WTC11 (cell line): Measurements from ENCODE around the gene INPP5A. TPM values are rescaled to one million over a fixed set of nuclear protein-coding genes. Genes with fewer than 3 reads are reported as not detected.

ENCODE experiments used
- ATAC-seq: fragments of 200-7000 bp; cut with Tn5 transposase; 2 replicates; pipeline ENCODE4 v1.10.0; 2021; ENCODE audit warnings: mild to moderate bottlenecking, moderate library complexity
- CTCF ChIA-PET: fragments of 300-600 bp; sonication (Branson Sonifier 250); formaldehyde crosslinking; loops from one replicate; lab custom pipeline; 2021; ENCODE audit warnings: antibody characterized with exemption; lab: Charles Lee
- POLR2A ChIA-PET: fragments of 350-600 bp; sonication (Branson Sonifier 250); formaldehyde crosslinking; loops from one replicate; lab custom pipeline; 2021; ENCODE audit warnings: antibody characterized with exemption; lab: Charles Lee
- DNase-seq: peaks from one replicate; pipeline ENCODE4 v3.0.0; 2021; ENCODE audit warnings: low spot score
- H3K27ac Mint-ChIP-seq: 2 replicates; pipeline ENCODE4 v1.8.0; 2021; ENCODE audit warnings: mixed read lengths
- H3K27me3 Mint-ChIP-seq: 2 replicates; pipeline ENCODE4 v1.8.0; 2021; ENCODE audit warnings: low read depth, mild to moderate bottlenecking, moderate library complexity, mixed read lengths
- H3K36me3 Mint-ChIP-seq: 2 replicates; pipeline ENCODE4 v1.8.0; 2021; ENCODE audit warnings: mixed read lengths
- H3K4me1 Mint-ChIP-seq: 2 replicates; pipeline ENCODE4 v1.8.0; 2022; ENCODE audit warnings: mixed read lengths
- H3K4me3 Mint-ChIP-seq: 2 replicates; pipeline ENCODE4 v1.8.0; 2021; ENCODE audit warnings: mild to moderate bottlenecking, moderate library complexity, mixed read lengths
- H3K9me3 Mint-ChIP-seq: 2 replicates; pipeline ENCODE4 v1.8.0; 2021; ENCODE audit warnings: mixed read lengths
- AR ChIP-seq: fragments of 250-450 bp; sonication (Bioruptor Pico); IDR thresholded peaks from 2 replicates; pipeline ENCODE4 v1.9.0; 2021; ENCODE audit warnings: mild to moderate bottlenecking
- ATF3 ChIP-seq: sonication (generic); formaldehyde crosslinking; conservative IDR thresholded peaks from 2 replicates; pipeline ENCODE4 v1.8.1; 2022; ENCODE audit warnings: mild to moderate bottlenecking, missing genetic modification reagents
- E2F4 ChIP-seq: sonication (generic); formaldehyde crosslinking; IDR thresholded peaks from 2 replicates; pipeline ENCODE4 v1.8.1; 2022; ENCODE audit warnings: low read depth, mild to moderate bottlenecking, moderate library complexity, missing genetic modification reagents, borderline replicate concordance
- E2F5 ChIP-seq: sonication (generic); formaldehyde crosslinking; IDR thresholded peaks from 2 replicates; pipeline ENCODE4 v1.8.1; 2022; ENCODE audit warnings: mild to moderate bottlenecking, moderate library complexity, missing genetic modification reagents
- FOXJ3 ChIP-seq: sonication (generic); formaldehyde crosslinking; IDR thresholded peaks from 2 replicates; pipeline ENCODE4 v1.9.0; 2021; ENCODE audit warnings: missing genetic modification reagents, mild to moderate bottlenecking, borderline replicate concordance
- FOXP1 ChIP-seq: sonication (generic); formaldehyde crosslinking; IDR thresholded peaks from 2 replicates; pipeline ENCODE4 v1.8.0; 2022; ENCODE audit warnings: missing genetic modification reagents, mild to moderate bottlenecking, moderate library complexity, borderline replicate concordance
- HMGA2 ChIP-seq: fragments of 250-450 bp; sonication (Bioruptor Pico); IDR thresholded peaks from 2 replicates; pipeline ENCODE4 v1.4.0; 2021; ENCODE audit warnings: mild to moderate bottlenecking, moderate library complexity
- IRF1 ChIP-seq: sonication (generic); formaldehyde crosslinking; IDR thresholded peaks from 2 replicates; pipeline ENCODE4 v1.8.0; 2023; ENCODE audit warnings: missing genetic modification reagents
- IRF2 ChIP-seq: sonication (generic); formaldehyde crosslinking; IDR thresholded peaks from 2 replicates; pipeline ENCODE4 v1.8.0; 2022; ENCODE audit warnings: low read depth, missing genetic modification reagents, borderline replicate concordance
- JAZF1 ChIP-seq: fragments of 250-450 bp; sonication (Bioruptor Pico); IDR thresholded peaks from 2 replicates; pipeline ENCODE4 v1.9.0; 2021; ENCODE audit warnings: moderate library complexity, mild to moderate bottlenecking, inconsistent platforms
- MAX ChIP-seq: sonication (generic); formaldehyde crosslinking; IDR thresholded peaks from 2 replicates; pipeline ENCODE4 v1.8.0; 2022; ENCODE audit warnings: mild to moderate bottlenecking, missing genetic modification reagents
- MLX ChIP-seq: sonication (generic); formaldehyde crosslinking; IDR thresholded peaks from 2 replicates; pipeline ENCODE4 v1.8.1; 2023; ENCODE audit warnings: mild to moderate bottlenecking, missing genetic modification reagents, moderate library complexity
- NR3C1 ChIP-seq: sonication (generic); formaldehyde crosslinking; conservative IDR thresholded peaks from 2 replicates; pipeline ENCODE4 v1.8.1; 2023; ENCODE audit warnings: low read depth, mild to moderate bottlenecking, missing genetic modification reagents
- OVOL2 ChIP-seq: fragments of 250-450 bp; sonication (Bioruptor Pico); IDR thresholded peaks from 2 replicates; pipeline ENCODE4 v1.9.0; 2021; ENCODE audit warnings: mild to moderate bottlenecking, borderline replicate concordance
- RELA ChIP-seq: sonication (generic); formaldehyde crosslinking; IDR thresholded peaks from 2 replicates; pipeline ENCODE4 v1.8.1; 2022; ENCODE audit warnings: missing genetic modification reagents, mild to moderate bottlenecking, borderline replicate concordance
- SOX15 ChIP-seq: fragments of 250-450 bp; sonication (Bioruptor Pico); IDR thresholded peaks from 2 replicates; pipeline ENCODE4 v1.9.0; 2021; ENCODE audit warnings: mild to moderate bottlenecking
- SP1 ChIP-seq: sonication (generic); formaldehyde crosslinking; conservative IDR thresholded peaks from 2 replicates; pipeline ENCODE4 v1.8.1; 2022; ENCODE audit warnings: missing genetic modification reagents
- TEAD1 ChIP-seq: sonication (generic); formaldehyde crosslinking; IDR thresholded peaks from 2 replicates; pipeline ENCODE4 v1.8.0; 2022; ENCODE audit warnings: mild to moderate bottlenecking, missing genetic modification reagents
- TEAD4 ChIP-seq: sonication (generic); formaldehyde crosslinking; IDR thresholded peaks from 2 replicates; pipeline ENCODE4 v1.8.0; 2022; ENCODE audit warnings: mild to moderate bottlenecking, missing genetic modification reagents
- USF2 ChIP-seq: sonication (generic); formaldehyde crosslinking; IDR thresholded peaks from 2 replicates; pipeline ENCODE4 v1.8.1; 2023; ENCODE audit warnings: mild to moderate bottlenecking, missing genetic modification reagents, moderate library complexity
- ZBTB21 ChIP-seq: sonication (generic); formaldehyde crosslinking; IDR thresholded peaks from 2 replicates; pipeline ENCODE4 v1.8.1; 2023; ENCODE audit warnings: mild to moderate bottlenecking, missing genetic modification reagents, borderline replicate concordance
- ZNF138 ChIP-seq: sonication (generic); formaldehyde crosslinking; conservative IDR thresholded peaks from 2 replicates; pipeline ENCODE4 v1.8.1; 2022; ENCODE audit warnings: mild to moderate bottlenecking, moderate library complexity, missing genetic modification reagents
- total RNA-seq: library from RNA; stranded (reverse); gene quantifications from 3 replicates; pipeline ENCODE4 v1.2.3, GENCODE V29; 2021

The INPP5A gene
- total RNA-seq, 1 experiment from 2014 or later = 22.1 TPM

GRCh38 chr10:132533571-132534260 lies 3.9 kb upstream of the INPP5A start (continued):
- no peak for TF ChIP-seq IRF1 (CRISPR knock-in tag)
- TF ChIP-seq MAX (CRISPR knock-in tag) = no peak

- Mint-ChIP-seq H3K4me3 (no peak overlapping the region), H3K9me3 (peaks cover 18% of the 10 kb centered on the region), H3K4me1 (peaks cover 27% of the 10 kb centered on the region), H3K27ac (no peak overlapping the region), H3K36me3 (peaks cover 5% of the 10 kb centered on the region), H3K27me3 (peaks cover 28% of the 10 kb centered on the region)
- POLR2A ChIA-PET = no interaction called here
- CTCF ChIA-PET = no interaction called here
- no peak for DNase-seq
- ATAC-seq = no peak
- no peak for TF ChIP-seq RELA (CRISPR knock-in tag)
- TF ChIP-seq E2F4 (CRISPR knock-in tag) = no peak
- TF ChIP-seq IRF2 (CRISPR knock-in tag) = no peak
- TF ChIP-seq TEAD4 = no peak
- no peak for TF ChIP-seq SP1 (CRISPR knock-in tag)
- no peak for TF ChIP-seq FOXP1 (CRISPR knock-in tag)
- no peak for TF ChIP-seq JAZF1
- TF ChIP-seq ZBTB21 = no peak
- TF ChIP-seq AR = no peak
- no peak for TF ChIP-seq FOXJ3 (CRISPR knock-in tag)
- no peak for TF ChIP-seq ZNF138 (CRISPR knock-in tag)
- no peak for TF ChIP-seq OVOL2 (CRISPR knock-in tag)
- no peak for TF ChIP-seq E2F5 (CRISPR knock-in tag)
- TF ChIP-seq HMGA2 (CRISPR knock-in tag) = no peak
- no peak for TF ChIP-seq MLX
- TF ChIP-seq ATF3 (CRISPR knock-in tag) = no peak
- no peak for TF ChIP-seq NR3C1 (CRISPR knock-in tag)
- no peak for TF ChIP-seq USF2
- no peak for TF ChIP-seq SOX15
- TF ChIP-seq TEAD1 (CRISPR knock-in tag) = no peak
Observed at GRCh38 chr10:132534391-132535064, 3.1 kb upstream of the INPP5A start.
